ENCODE measurements around the gene MGLL.

GRCh38 chr3:127656906-127657305, 165.4 kb downstream of the MGLL start:
- TF ChIP-seq GATA2 (IDR thresholded peaks at IDR 0.05; ENCODE audit: low read depth, low read length) (no peak), GATA3 (IDR thresholded peaks at IDR 0.05; ENCODE audit: low read depth, low read length) (no peak)
